Esophagus squamous epithelium (tissue), 5 donors: Measurements from ENCODE around the gene COL6A2. TPM values are rescaled to one million over a fixed set of nuclear protein-coding genes. Genes with fewer than 3 reads are reported as not detected.

ENCODE experiments used
- DNase-seq: peaks from one replicate; lab custom pipeline; 2025; lab: John Stamatoyannopoulos, UW
- H3K27ac ChIP-seq, 4 donors: fragments of 200-600 bp; sonication (generic); one replicate each; pipeline ENCODE4 v1.5.1; 2016 to 2019; ENCODE audit warnings: mild to moderate bottlenecking in 1 of 4
- H3K27me3 ChIP-seq, 4 donors: fragments of 200-600 bp; sonication (generic); 1 replicate in 3 of 4; 2 replicates in 1 of 4; pipeline versions ENCODE4 v1.5.1 to v1.6.0; 2017 to 2021; ENCODE audit warnings: antibody characterized with exemption in 1 of 4
- H3K36me3 ChIP-seq, 3 donors: fragments of 200-600 bp; sonication (generic); one replicate each; pipeline ENCODE4 v1.5.1; 2016 to 2019
- H3K4me1 ChIP-seq, 3 donors: fragments of 200-600 bp; sonication (generic); one replicate each; pipeline ENCODE4 v1.5.1; 2017 to 2019
- H3K4me3 ChIP-seq, 4 donors: fragments of 200-600 bp; sonication (generic); 1 replicate in 3 of 4; 2 replicates in 1 of 4; pipeline ENCODE4 v1.5.1; 2016 to 2019; ENCODE audit warnings: mild to moderate bottlenecking in 2 of 4, moderate library complexity in 1 of 4
- H3K9me3 ChIP-seq, 3 donors: fragments of 200-600 bp; sonication (generic); one replicate each; pipeline ENCODE4 v1.5.1; 2016 to 2019
- CTCF ChIP-seq, 6 experiments: fragments of 450-650 bp in 4 of 6; fragments of 200-600 bp in 2 of 6; sonication (generic) in 2 of 6; IDR thresholded peaks; one replicate each; pipeline ENCODE4 v1.5.1; 2016 to 2019; ENCODE audit warnings: antibody characterized with exemption in 6 of 6, mild to moderate bottlenecking in 4 of 6, moderate library complexity in 4 of 6
- POLR2A ChIP-seq, 4 donors: fragments of 450-650 bp; IDR thresholded peaks; one replicate each; pipeline ENCODE4 v1.6.1; 2017; ENCODE audit warnings: antibody characterized with exemption in 4 of 4, mild to moderate bottlenecking in 4 of 4, moderate library complexity in 3 of 4
- WGBS, 2 donors: methylation state at CpG; one replicate each; pipeline ENCODE4 v1.1.5; 2018; 5-methylcytosine and 5-hydroxymethylcytosine counted together
- intact Hi-C: fragments of 100-400 bp; cut with DNase I; formaldehyde crosslinking; loops from one replicate; pipeline ENCODE4 v1.15.0; 2022
- total RNA-seq, 4 donors: library from RNA; depleted of rRNA; stranded (reverse); fragments of >200 nt; gene quantifications; one replicate each; pipeline ENCODE4 v1.1.0, GENCODE V29; 2016
- donor health status: DM: yes; HTN: yes; CAD: no.

The COL6A2 gene
- total RNA-seq, 4 donors from 2014 or later: 23.0 to 328 (median 62.0) TPM

GRCh38 chr21:46128106-46128932 is 30.4 kb downstream of the COL6A2 start:
- Histone ChIP-seq H3K36me3 (peaks cover 0 to 34% (median 0%) of the 10 kb centered on the region in 3 donors), H3K4me1 (no peaks in the 10 kb centered on the region), H3K9me3 (no peaks in the 10 kb centered on the region), H3K4me3 (no peak overlapping the region), H3K27me3 (no peaks in the 10 kb centered on the region), H3K27ac (no peak overlapping the region)
- intact Hi-C loops: no loop called here
- DNase-seq: no peak
- TF ChIP-seq CTCF (IDR thresholded peaks at IDR 0.05) (no peak), POLR2A (IDR thresholded peaks at IDR 0.05) (no peak)
- 68 to 70% methylated on average over 6 to 12 of the region's 23 CpGs for WGBS, 2 donors

DNA sequence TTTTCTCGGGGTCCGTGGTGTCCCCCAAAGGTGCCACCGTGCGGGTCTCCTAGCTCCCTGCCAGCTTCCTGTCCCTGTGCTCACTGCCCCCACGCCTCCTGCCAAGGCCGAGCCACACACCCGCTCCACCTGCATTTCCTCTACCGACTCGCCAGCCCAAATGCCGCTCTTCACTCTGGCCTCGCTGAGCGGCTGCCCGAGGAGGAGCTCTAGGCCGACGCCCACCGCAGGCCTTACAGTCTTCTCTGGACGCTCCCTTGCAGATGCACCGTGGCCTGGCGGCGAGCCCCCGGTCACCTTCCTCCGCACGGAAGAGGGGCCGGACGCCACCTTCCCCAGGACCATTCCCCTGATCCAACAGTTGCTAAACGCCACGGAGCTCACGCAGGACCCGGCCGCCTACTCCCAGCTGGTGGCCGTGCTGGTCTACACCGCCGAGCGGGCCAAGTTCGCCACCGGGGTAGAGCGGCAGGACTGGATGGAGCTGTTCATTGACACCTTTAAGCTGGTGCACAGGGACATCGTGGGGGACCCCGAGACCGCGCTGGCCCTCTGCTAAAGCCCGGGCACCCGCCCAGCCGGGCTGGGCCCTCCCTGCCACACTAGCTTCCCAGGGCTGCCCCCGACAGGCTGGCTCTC is 31.1 kb downstream of the COL6A2 start:
- Histone ChIP-seq H3K4me3 (no peak overlapping the region), H3K27ac (no peak overlapping the region), H3K27me3 (no peaks in the 10 kb centered on the region), H3K36me3 (peaks cover 0 to 33% (median 0%) of the 10 kb centered on the region in 3 donors), H3K9me3 (no peaks in the 10 kb centered on the region), H3K4me1 (no peaks in the 10 kb centered on the region)
- WGBS, 2 donors: 87 to 88% methylated on average over 10 to 22 of the region's 45 CpGs
- no peak for DNase-seq
- TF ChIP-seq POLR2A (IDR thresholded peaks at IDR 0.05) (no peak), CTCF (IDR thresholded peaks at IDR 0.05) (no peak)
- intact Hi-C loops: no loop called here

DNA sequence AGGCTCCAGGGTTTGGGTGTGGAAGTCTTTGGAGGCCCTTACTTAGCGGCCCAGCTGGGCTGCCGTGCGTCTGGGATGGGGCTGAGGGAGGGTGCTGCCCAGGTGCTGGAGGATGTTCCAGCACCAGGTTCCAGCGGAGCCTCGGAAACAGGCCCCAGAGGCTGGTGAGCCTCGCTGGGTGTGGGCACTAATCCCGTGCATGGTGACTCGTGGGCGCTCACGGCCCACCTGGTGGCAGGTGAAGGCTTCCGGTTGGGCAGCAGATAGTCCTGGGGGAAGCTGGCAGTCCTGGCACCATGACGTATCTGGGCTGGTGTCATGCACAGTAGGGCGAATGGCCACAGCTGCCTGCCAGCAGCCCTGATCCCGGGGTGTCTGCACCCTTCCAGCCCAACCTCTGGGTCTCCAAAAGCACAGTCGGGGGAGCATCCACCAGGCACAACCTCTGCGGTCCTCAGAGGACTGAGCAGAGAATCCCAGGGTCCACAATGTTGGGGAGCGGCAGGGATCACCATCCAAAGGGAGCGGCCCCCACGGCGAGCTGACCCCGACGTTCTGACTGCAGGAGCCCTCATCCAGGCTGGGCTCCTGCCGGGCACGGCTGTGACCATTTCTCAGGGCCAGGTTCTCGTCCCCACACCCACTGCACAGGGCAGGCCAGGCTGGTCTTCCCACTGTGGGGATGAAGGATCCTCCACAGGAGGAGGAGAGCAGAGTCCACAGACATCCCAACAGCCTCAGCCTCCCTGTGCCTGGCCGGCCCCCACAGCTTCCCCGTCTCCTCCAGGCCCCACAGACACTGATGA is 32.1 kb downstream of the COL6A2 start:
- intact Hi-C loops: no loop called here
- Histone ChIP-seq H3K4me1 (no peaks in the 10 kb centered on the region), H3K9me3 (no peaks in the 10 kb centered on the region), H3K27me3 (no peaks in the 10 kb centered on the region), H3K27ac (peak overlapping the region in 2 of 4 donors; percentile 9 to 13), H3K4me3 (no peak overlapping the region), H3K36me3 (peaks cover 0 to 24% (median 0%) of the 10 kb centered on the region in 3 donors)
- DNase-seq: no peak
- 79 to 80% methylated on average over 3 to 11 of the region's 27 CpGs for WGBS, 2 donors
- TF ChIP-seq CTCF (IDR thresholded peaks at IDR 0.05): no peak
- TF ChIP-seq POLR2A (IDR thresholded peaks at IDR 0.05): no peak

DNA sequence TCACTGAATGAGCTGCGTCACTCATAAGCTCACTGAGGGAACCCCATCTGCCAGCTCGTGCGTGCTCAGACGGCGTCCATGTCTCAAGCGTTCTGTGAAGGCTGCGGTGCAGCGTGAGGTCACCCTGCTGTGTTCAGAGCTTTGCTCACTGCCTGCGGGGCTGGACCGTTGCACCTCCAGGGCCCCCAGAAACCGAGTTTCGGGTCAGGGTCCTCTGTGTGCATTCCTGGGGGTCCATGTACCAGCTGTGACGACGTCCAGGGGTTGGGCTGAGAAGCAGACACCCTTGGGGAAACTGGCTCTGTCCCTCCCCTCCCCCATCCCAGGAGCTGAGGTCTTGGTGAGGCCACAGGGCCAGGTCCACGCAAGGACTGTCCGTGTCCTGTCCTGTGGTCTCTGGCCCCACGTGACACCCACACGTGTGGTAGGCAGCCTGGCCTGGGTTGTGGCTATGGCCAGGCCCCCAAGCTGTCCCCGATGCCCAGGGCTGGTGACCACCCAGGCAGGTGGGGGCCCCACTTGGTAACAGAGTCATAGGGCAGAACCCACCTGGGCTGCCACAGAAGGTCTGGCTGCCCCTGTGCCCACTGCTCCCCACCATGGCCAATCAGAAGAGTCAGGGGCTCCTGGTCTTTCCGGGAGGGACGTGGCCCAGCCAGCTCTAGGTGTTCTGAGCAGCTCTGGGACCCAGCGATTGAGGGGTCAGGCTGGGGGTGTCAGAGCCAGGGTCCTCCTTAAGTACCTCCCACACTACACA is 33.1 kb downstream of the COL6A2 start:
- intact Hi-C loops: no loop called here
- no peak for DNase-seq
- Histone ChIP-seq H3K27ac (peak overlapping the region in 2 of 4 donors; percentile 10 to 13), H3K9me3 (no peaks in the 10 kb centered on the region), H3K27me3 (no peaks in the 10 kb centered on the region), H3K4me3 (no peak overlapping the region), H3K36me3 (peaks cover 0 to 14% (median 0%) of the 10 kb centered on the region in 3 donors), H3K4me1 (no peaks in the 10 kb centered on the region)
- TF ChIP-seq CTCF (IDR thresholded peaks at IDR 0.05) (no peak), POLR2A (IDR thresholded peaks at IDR 0.05) (no peak)
- 50 to 62% methylated on average over 1 to 6 of the region's 22 CpGs for WGBS, 2 donors
